Stimulated activated CD4-positive, alpha-beta T cell treated with anti-CD3 and anti-CD28 coated beads, Interleukin-2, amount 100 ng/mL, for 4 hours (primary cell): ENCODE results near the gene LPCAT2.
"Not testable (repeated sequence)": the region's sequence is repeated elsewhere in the genome, so short reads cannot be mapped to it uniquely, and the experiment has no call there.

Experiments used
- DNase-seq: peaks from one replicate; pipeline ENCODE4 v3.0.0-alpha.2; 2020; ENCODE audit warnings: low read depth

The LPCAT2 gene

DNA sequence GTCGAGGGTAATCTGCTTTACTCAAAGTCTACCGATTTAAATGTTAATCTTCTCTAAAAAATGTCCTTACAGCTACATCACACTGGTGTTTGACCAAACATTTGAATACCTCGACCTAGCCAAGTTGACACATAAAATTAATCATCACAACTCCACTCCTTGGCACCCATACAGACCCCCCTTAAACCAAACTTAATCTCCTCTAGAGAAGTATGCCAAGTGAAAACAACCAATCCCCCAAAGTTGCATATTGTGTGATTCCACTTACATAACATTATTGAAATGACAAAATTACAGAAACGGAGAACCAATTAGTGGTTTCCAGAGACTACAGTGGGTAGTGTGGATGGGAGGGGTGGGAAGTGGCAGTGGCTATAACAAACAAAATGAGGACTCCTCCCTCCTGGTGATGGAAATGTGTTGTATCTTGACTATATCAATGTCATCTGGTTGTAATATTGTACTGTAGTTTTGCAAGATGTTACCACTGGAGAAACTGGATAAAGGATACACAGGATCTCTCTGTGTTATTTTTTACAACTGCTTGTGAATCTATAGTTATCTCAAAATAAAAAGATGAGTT lies 97.0 kb downstream of the LPCAT2 start:
- DNase-seq: no peak

DNA sequence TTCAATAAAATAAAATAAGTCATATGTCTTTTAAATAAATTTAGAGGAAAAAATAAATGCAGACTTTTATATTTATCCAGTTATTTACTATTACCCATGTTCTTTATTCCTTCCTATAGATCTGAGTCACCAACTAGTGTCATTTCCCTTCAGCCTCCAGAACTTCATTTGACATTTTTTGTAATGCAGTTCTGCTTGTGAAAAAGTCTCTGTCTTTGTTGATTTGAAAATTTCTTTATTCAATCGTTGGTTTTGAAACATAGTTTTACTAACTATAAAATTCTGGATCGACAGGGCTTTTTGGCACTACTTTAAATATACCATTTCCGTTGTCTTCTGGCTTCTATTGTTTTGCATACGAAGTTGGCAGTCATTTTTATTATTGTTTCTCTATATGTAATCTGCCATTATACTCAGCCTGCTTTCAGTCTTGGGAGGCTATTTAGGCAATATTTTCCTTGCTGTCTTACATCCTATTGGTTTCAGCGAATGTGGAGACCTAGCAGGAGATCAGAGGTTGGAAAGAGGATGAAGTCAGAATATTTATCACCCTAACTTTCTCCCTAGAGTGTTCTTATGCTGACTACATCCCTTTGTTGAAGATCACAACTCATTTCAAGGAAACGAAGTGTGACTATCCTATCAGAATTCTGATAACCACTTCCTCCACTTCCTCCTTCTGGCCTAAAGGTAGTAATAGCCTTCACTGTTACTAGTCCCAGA lies 104.9 kb downstream of the LPCAT2 start:
- no peak for DNase-seq

GRCh38 chr16:55615071-55615470 lies 106.2 kb downstream of the LPCAT2 start:
- DNase-seq: no peak

GRCh38 chr16:55615670-55616069 lies 106.8 kb downstream of the LPCAT2 start:
- not testable (repeated sequence) for DNase-seq

- no peak for DNase-seq
Measured at GRCh38 chr16:55621771-55622170, 112.9 kb downstream of the LPCAT2 start.

GRCh38 chr16:55622272-55622671 lies 113.4 kb downstream of the LPCAT2 start:
- DNase-seq: no peak

- no peak for DNase-seq
Measured at GRCh38 chr16:55622930-55623561, 114.2 kb downstream of the LPCAT2 start.

GRCh38 chr16:55623640-55624039 lies 114.8 kb downstream of the LPCAT2 start:
- no peak for DNase-seq

DNA sequence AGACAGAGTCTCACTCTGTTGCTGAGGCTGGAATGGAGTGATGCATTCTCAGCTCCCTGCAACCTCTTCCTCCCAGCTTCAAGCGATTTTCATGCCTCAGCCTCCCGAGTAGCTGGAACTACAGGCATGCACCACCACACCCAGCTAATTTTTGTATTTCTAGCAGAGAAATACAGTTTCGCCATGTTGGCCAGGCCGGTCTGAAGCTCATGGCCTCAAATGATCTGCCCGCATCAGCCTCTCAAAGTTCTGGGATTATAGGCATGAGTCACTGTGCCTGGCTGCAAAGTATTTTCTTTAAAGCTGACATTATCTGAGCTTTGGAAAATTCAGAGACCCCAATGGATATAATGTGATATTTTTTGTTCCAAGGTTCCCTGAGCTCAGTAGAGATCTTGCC lies 115.8 kb downstream of the LPCAT2 start:
- no peak for DNase-seq

DNA sequence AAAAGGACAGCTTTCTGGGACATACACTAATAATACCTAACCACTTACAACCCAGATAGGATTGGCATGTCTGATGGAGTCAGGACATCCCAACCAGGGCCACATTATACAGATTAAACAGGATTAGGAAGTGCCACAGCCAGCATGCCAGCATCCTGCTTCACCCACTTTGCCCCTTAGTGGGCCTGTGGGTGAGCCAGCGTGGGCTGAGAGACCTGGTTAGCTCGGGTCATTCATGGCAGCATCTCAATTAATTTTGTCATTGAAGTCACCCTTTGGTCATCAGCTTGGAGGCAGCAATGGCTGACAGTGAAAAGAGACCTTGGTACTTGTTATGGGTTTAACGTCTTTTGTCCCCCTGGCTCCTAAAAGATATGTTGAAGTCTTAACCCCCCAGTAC lies 117.0 kb downstream of the LPCAT2 start:
- DNase-seq: no peak

DNA sequence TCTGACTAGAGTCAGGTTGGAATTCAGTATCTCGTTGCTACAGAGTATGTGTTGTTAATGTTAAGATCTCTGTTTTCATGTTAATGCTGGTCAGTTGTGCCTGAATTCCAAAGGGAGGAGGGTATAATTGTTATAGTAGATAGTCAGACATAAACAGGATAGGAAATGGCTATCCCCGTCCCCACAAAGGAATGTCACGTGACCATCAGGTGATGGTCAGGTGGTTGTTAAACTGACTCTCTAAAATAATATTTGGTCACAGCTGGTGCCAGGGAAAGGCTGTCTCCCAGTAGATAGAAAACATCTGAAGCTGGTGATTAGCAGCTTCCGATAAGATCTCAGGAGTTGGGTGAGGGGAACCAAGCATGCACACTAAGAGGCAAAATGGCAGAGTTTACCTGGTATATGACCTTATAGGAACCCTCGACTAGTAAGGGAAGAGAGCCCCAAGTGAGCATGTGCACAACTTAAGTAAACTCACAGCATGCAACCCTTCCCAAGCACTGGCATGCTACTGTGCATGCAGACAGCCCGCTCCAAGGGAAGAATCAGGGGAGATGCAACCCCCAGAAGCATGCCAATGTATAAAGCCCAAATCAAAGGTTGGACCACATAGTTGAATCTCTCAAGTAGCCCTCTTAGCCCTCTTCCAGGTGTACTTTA lies 119.6 kb downstream of the LPCAT2 start:
- no peak for DNase-seq

GRCh38 chr16:55630774-55631173 lies 121.9 kb downstream of the LPCAT2 start:
- no peak for DNase-seq

DNA sequence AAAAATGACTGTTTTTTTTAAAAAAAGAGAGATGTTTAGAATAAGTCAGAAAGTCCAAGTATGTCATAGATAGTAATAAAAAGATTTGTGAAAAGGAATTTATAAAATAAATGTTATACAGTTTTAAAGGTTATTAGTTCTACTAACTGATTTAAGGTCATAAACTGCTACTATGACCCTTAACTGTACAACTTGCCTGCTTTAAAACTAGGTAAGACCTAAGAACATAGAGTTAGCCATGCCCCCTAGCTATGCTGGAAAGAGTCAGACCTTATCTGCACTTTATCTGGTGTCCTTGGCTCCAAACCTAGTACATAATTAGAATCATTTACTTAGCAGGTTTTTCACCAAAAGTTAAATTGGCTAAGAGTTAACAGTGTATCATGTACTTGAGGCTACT lies 123.4 kb downstream of the LPCAT2 start:
- no peak for DNase-seq

GRCh38 chr16:55634193-55634592 lies 125.3 kb downstream of the LPCAT2 start:
- no peak for DNase-seq
